Keratinocyte (primary cell): ENCODE data around the gene EPHB1.

Experiments
- EZH2 ChIP-seq: IDR thresholded peaks from one replicate; pipeline ENCODE4 v1.6.1; 2012; ENCODE audit warnings: inconsistent platforms, mild to moderate bottlenecking, low read length, moderate library complexity
- TF ChIP-seq, protein P1 (sequence below), 3 experiments: IDR thresholded peaks in 1 of 3; conservative IDR thresholded peaks in 1 of 3; optimal IDR thresholded peaks in 1 of 3; 2 replicates in 2 of 3; 3 replicates in 1 of 3; pipeline versions ENCODE3 to v1.5.1; 2011; ENCODE audit warnings: low read length in 3 of 3, mild to moderate bottlenecking in 3 of 3, moderate library complexity in 2 of 3, control low read depth in 1 of 3, inconsistent platforms in 1 of 3; ENCODE audit not compliant: insufficient read depth in 2 of 3; ENCODE audit errors: extremely low read depth in 1 of 3

DNA sequence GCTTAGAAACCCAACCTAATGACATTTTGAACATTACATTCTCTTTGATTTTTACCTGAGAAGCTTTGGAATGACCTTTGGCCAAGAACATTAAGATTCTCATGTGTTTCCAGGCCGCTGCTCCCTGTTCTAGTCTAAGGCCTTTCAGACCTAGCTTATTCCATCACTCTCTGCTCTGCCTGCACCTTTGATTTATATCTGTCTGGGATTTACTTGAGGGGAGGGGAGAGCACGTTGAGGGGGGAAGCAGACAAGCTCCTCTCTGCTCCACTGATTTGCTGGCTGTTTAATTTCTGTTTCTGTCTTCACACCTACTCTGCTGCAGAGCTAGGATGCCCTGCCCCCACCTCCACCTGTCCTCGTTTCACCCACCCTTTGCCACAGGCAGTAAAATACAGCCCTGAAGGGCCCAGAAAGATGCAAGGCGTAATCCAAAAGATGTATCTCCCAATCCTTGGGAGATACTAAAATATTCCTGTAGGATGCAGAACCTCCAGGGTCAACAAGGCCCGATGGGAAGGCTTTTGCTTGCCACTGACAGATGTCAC, 429.8 kb downstream of the EPHB1 start:
- no peak for TF ChIP-seq EZH2
- TF ChIP-seq, protein P1, sequence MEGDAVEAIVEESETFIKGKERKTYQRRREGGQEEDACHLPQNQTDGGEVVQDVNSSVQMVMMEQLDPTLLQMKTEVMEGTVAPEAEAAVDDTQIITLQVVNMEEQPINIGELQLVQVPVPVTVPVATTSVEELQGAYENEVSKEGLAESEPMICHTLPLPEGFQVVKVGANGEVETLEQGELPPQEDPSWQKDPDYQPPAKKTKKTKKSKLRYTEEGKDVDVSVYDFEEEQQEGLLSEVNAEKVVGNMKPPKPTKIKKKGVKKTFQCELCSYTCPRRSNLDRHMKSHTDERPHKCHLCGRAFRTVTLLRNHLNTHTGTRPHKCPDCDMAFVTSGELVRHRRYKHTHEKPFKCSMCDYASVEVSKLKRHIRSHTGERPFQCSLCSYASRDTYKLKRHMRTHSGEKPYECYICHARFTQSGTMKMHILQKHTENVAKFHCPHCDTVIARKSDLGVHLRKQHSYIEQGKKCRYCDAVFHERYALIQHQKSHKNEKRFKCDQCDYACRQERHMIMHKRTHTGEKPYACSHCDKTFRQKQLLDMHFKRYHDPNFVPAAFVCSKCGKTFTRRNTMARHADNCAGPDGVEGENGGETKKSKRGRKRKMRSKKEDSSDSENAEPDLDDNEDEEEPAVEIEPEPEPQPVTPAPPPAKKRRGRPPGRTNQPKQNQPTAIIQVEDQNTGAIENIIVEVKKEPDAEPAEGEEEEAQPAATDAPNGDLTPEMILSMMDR (optimal IDR thresholded peaks at IDR 0.05 in 1 of 3, IDR thresholded peaks at IDR 0.05 in 1 of 3, conservative IDR thresholded peaks at IDR 0.05 in 1 of 3; ENCODE audit: extremely low read depth in 1 of 3, insufficient read depth in 2 of 3, low read length in 3 of 3) = no peak
